ENCODE results near the gene TPTE.
"Not testable (repeated sequence)": the region's sequence is repeated elsewhere in the genome, so short reads cannot be mapped to it uniquely, and the experiment has no call there.

DNA sequence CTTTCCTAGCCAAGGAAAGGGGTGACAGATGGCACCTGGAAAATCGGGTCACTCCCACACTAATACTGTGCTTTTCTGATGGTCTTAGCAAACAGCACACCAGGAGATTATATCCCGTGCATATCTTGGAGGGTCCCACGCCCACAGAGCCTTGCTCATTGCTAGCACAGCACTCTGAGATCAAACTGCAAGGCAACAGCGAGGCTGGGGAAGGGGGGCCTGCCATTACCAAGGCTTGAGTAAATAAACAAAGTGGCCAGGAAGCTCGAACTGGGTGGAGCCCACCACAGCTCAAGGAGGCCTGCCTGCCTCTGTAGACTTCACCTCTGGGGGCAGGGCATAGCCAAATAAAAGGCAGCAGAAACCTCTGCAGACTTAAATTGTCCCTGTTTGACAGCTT, 109.9 kb downstream of the TPTE start:
- not testable (repeated sequence) for TF ChIP-seq EZH2phosphoT487 (IDR thresholded peaks at IDR 0.05; ENCODE audit: borderline replicate concordance, low read depth, low read length); CTCF (conservative IDR thresholded peaks at IDR 0.05; ENCODE audit: low read length)
